Keratinocyte (primary cell): ENCODE results near the gene PRSS37.

Source experiments
- CTCF ChIP-seq, 3 experiments: IDR thresholded peaks in 1 of 3; conservative IDR thresholded peaks in 1 of 3; optimal IDR thresholded peaks in 1 of 3; 2 replicates in 2 of 3; 3 replicates in 1 of 3; pipeline versions ENCODE3 to v1.5.1; 2011; ENCODE audit warnings: low read length in 3 of 3, mild to moderate bottlenecking in 3 of 3, moderate library complexity in 2 of 3, control low read depth in 1 of 3, inconsistent platforms in 1 of 3; ENCODE audit not compliant: insufficient read depth in 2 of 3; ENCODE audit errors: extremely low read depth in 1 of 3
- EZH2 ChIP-seq: IDR thresholded peaks from one replicate; pipeline ENCODE4 v1.6.1; 2012; ENCODE audit warnings: inconsistent platforms, mild to moderate bottlenecking, low read length, moderate library complexity

- TF ChIP-seq CTCF (optimal IDR thresholded peaks at IDR 0.05 in 1 of 3, IDR thresholded peaks at IDR 0.05 in 1 of 3, conservative IDR thresholded peaks at IDR 0.05 in 1 of 3; ENCODE audit: extremely low read depth in 1 of 3, insufficient read depth in 2 of 3, low read length in 3 of 3) = no peak
- TF ChIP-seq EZH2 = no peak
These were observed 2.7 kb downstream of the PRSS37 start for GRCh38 chr7:141838581-141838980.
